H9 (cell line): ENCODE results near the gene SHLD2. TPM values are rescaled to one million over a fixed set of nuclear protein-coding genes. Genes with fewer than 3 reads are reported as not detected.

Experiments used
- DNase-seq: peaks from one replicate; pipeline ENCODE4 v3.0.0-alpha.2; 2017
- H2AFZ ChIP-seq: one replicate; pipeline ENCODE4 v1.6.1; 2013; ENCODE audit warnings: mild to moderate bottlenecking, low read length, control low read depth, moderate library complexity
- H2AK5ac ChIP-seq: 2 replicates; pipeline ENCODE4 v1.6.1; 2013; ENCODE audit warnings: low read length, control low read depth, mixed read lengths; ENCODE audit not compliant: insufficient read length
- H2BK120ac ChIP-seq: one replicate; pipeline ENCODE4 v1.6.1; 2013; ENCODE audit warnings: low read depth, mild to moderate bottlenecking, low read length, control low read depth, inconsistent platforms; ENCODE audit not compliant: poor library complexity, severe bottlenecking
- H2BK12ac ChIP-seq: 2 replicates; pipeline ENCODE4 v1.6.1; 2013; ENCODE audit warnings: low read length, control low read depth, mixed read lengths, low read depth; ENCODE audit not compliant: insufficient read length
- H2BK15ac ChIP-seq: 2 replicates; pipeline ENCODE4 v1.6.1; 2013; ENCODE audit warnings: low read depth, low read length, control low read depth
- H2BK20ac ChIP-seq: one replicate; pipeline ENCODE4 v1.6.1; 2013; ENCODE audit warnings: low read depth, mild to moderate bottlenecking, low read length, control low read depth, inconsistent platforms; ENCODE audit not compliant: poor library complexity, severe bottlenecking
- H2BK5ac ChIP-seq: 2 replicates; pipeline ENCODE4 v1.6.1; 2013; ENCODE audit warnings: low read length, control low read depth, mixed read lengths; ENCODE audit not compliant: insufficient read length
- H3K14ac ChIP-seq: 2 replicates; pipeline ENCODE4 v1.6.1; 2013; ENCODE audit warnings: low read length, control low read depth; ENCODE audit not compliant: insufficient read depth
- H3K18ac ChIP-seq: 2 replicates; pipeline ENCODE4 v1.6.1; 2013; ENCODE audit warnings: low read depth, mild to moderate bottlenecking, mixed read lengths, low read length, control low read depth; ENCODE audit not compliant: insufficient read length
- H3K23ac ChIP-seq: 2 replicates; pipeline ENCODE4 v1.6.1; 2013; ENCODE audit warnings: low read length, control low read depth, mixed read lengths, low read depth; ENCODE audit not compliant: insufficient read length
- H3K23me2 ChIP-seq: 2 replicates; pipeline ENCODE4 v1.6.1; 2013; ENCODE audit warnings: low read depth, mild to moderate bottlenecking, mixed read lengths, low read length, control low read depth; ENCODE audit not compliant: insufficient read length, poor library complexity, severe bottlenecking
- H3K27ac ChIP-seq: 2 replicates; pipeline ENCODE4 v1.5.1; 2013; ENCODE audit warnings: low read length, control low read depth, mixed read lengths, low read depth; ENCODE audit not compliant: insufficient read length
- H3K27me3 ChIP-seq: 2 replicates; pipeline ENCODE4 v1.6.1; 2013; ENCODE audit warnings: low read length, control low read depth, inconsistent platforms; ENCODE audit not compliant: insufficient read depth
- H3K4ac ChIP-seq: 2 replicates; pipeline ENCODE4 v1.6.1; 2013; ENCODE audit warnings: low read depth, mild to moderate bottlenecking, control low read depth, inconsistent platforms, low read length, moderate library complexity
- H3K4me1 ChIP-seq: 2 replicates; pipeline ENCODE4 v1.6.1; 2013; ENCODE audit warnings: low read length, control low read depth, inconsistent platforms; ENCODE audit not compliant: insufficient read depth
- H3K4me2 ChIP-seq: 2 replicates; pipeline ENCODE4 v1.6.1; 2013; ENCODE audit warnings: low read length, control low read depth, mixed read lengths; ENCODE audit not compliant: insufficient read length, insufficient read depth
- H3K56ac ChIP-seq: 2 replicates; pipeline ENCODE4 v1.6.1; 2013; ENCODE audit warnings: low read depth, mild to moderate bottlenecking, mixed read lengths, low read length, control low read depth; ENCODE audit not compliant: insufficient read length
- H3K79me1 ChIP-seq: 2 replicates; pipeline ENCODE4 v1.6.1; 2013; ENCODE audit warnings: low read depth, mild to moderate bottlenecking, moderate library complexity, low read length, control low read depth, inconsistent platforms; ENCODE audit not compliant: insufficient read depth, poor library complexity, severe bottlenecking
- H3K79me2 ChIP-seq: 2 replicates; pipeline ENCODE4 v1.6.1; 2013; ENCODE audit warnings: low read length, control low read depth, inconsistent platforms; ENCODE audit not compliant: insufficient read depth
- H3K9ac ChIP-seq: 2 replicates; pipeline ENCODE4 v1.6.1; 2013; ENCODE audit warnings: low read length, control low read depth, mixed read lengths; ENCODE audit not compliant: insufficient read length; ENCODE audit errors: extremely low read depth
- H3K9me3 ChIP-seq: one replicate; pipeline ENCODE4 v1.6.1; 2013; ENCODE audit warnings: low read depth, low read length, inconsistent platforms; ENCODE audit not compliant: control insufficient read depth
- H3T11ph ChIP-seq: one replicate; pipeline ENCODE4 v1.6.1; 2013; ENCODE audit warnings: mild to moderate bottlenecking, low read length, control low read depth, inconsistent platforms
- H4K20me1 ChIP-seq: one replicate; pipeline ENCODE4 v1.6.1; 2013; ENCODE audit not compliant: control insufficient read depth, insufficient read length, insufficient read depth
- H4K5ac ChIP-seq: 2 replicates; pipeline ENCODE4 v1.6.1; 2013; ENCODE audit warnings: low read depth, mild to moderate bottlenecking, mixed read lengths, low read length, control low read depth; ENCODE audit not compliant: insufficient read length
- H4K8ac ChIP-seq: replicated peaks from 2 replicates; pipeline ENCODE4 v1.6.1; 2013; ENCODE audit warnings: low read length, control low read depth, mixed read lengths, low read depth; ENCODE audit not compliant: insufficient read length
- H4K91ac ChIP-seq: 2 replicates; pipeline ENCODE4 v1.6.1; 2013; ENCODE audit warnings: low read depth, mild to moderate bottlenecking, moderate library complexity, mixed read lengths, low read length, control low read depth; ENCODE audit not compliant: insufficient read length
- H3K27ac Mint-ChIP-seq, 3 experiments: 2 replicates in 2 of 3; 3 replicates in 1 of 3; pipeline ENCODE4 v1.8.0; 2020 to 2021; ENCODE audit warnings: mixed read lengths in 3 of 3, mild to moderate bottlenecking in 1 of 3, moderate library complexity in 1 of 3
- H3K27me3 Mint-ChIP-seq: 2 replicates; pipeline ENCODE4 v1.8.0; 2021; ENCODE audit warnings: low read depth, mild to moderate bottlenecking, moderate library complexity, mixed read lengths
- H3K36me3 Mint-ChIP-seq, 3 experiments: 2 replicates in 2 of 3; 3 replicates in 1 of 3; pipeline ENCODE4 v1.8.0; 2020 to 2021; ENCODE audit warnings: low read depth in 3 of 3, mixed read lengths in 3 of 3; ENCODE audit not compliant: insufficient read depth in 1 of 3
- H3K4me1 Mint-ChIP-seq, 2 experiments: 2 replicates each; pipeline ENCODE4 v1.8.0; 2020; ENCODE audit warnings: mixed read lengths in 2 of 2
- H3K4me3 Mint-ChIP-seq, 2 experiments: 2 replicates in 1 of 2; 3 replicates in 1 of 2; pipeline ENCODE4 v1.8.0; 2020 to 2021; ENCODE audit warnings: mild to moderate bottlenecking in 2 of 2, mixed read lengths in 2 of 2, moderate library complexity in 1 of 2
- H3K9me3 Mint-ChIP-seq, 2 experiments: 2 replicates in 1 of 2; 3 replicates in 1 of 2; pipeline ENCODE4 v1.8.0; 2020; ENCODE audit warnings: mild to moderate bottlenecking in 2 of 2, mixed read lengths in 2 of 2, moderate library complexity in 1 of 2
- WGBS: extraction: QIAGEN DNeasy Blood & Tissue Kit; methylation state at CpG from one replicate; pipeline ENCODE4 v1.1.7; 2013; ENCODE audit warnings: missing lambda C conversion rate, low lambda C conversion rate, mixed read lengths; ENCODE audit not compliant: insufficient read length; ENCODE audit errors: extremely low coverage; 5-methylcytosine and 5-hydroxymethylcytosine counted together
- total RNA-seq: library from RNA; stranded (reverse); gene quantifications from 2 replicates; pipeline ENCODE4 v1.2.1, GENCODE V29; 2021
- TF ChIP-seq, protein P1 (sequence below): fragments of 200-600 bp; sonication (generic); conservative IDR thresholded peaks from 3 replicates; pipeline ENCODE4 v1.8.0; 2021; ENCODE audit warnings: antibody characterized with exemption, mild to moderate bottlenecking

The SHLD2 gene
- total RNA-seq, 1 experiment from 2014 or later: 27.8 TPM

DNA sequence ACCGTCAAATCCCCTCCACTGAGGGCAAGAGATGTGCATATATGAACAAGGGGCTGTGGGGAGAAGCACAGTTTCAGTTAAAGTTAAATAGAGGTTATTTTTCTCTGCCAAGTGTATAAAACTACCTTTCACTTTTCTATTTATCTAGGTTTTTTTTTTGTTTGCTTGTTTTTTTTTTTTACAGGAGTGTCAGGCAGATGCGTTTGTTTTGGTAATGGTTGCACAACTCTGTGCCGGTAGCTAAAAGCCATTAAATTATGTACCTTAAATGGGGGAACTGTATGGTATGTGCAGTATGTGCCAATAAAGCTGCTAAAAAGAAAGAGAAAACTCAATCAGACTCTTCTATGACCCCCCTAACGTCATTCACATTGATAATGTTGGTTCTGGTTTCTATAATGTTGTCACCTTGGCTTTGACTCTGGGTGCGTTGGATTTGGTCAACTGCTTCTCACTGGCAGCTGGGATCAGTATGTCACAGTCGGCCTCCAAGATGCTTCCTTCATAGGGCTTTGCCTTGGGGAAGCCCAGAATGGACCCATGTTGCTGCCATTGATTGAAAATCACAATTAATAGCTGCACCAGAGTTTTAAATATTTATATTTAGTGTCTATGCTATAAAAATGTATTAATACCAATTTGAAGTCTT lies 34.6 kb upstream of the SHLD2 start:
- H3K4ac ChIP-seq: no peak overlapping the region
- no CpG with 5 or more reads among the region's 6 CpGs for WGBS
- H2BK20ac ChIP-seq: no peak overlapping the region
- no peak overlapping the region for H2BK120ac ChIP-seq
- no peaks in the 10 kb centered on the region for H3K4me1 ChIP-seq
- H3K56ac ChIP-seq: no peak overlapping the region
- H3K27ac ChIP-seq: no peak overlapping the region
- H3K18ac ChIP-seq: no peak overlapping the region
- H4K91ac ChIP-seq: no peak overlapping the region
- no peak overlapping the region for H4K5ac ChIP-seq
- no peak overlapping the region for H2AK5ac ChIP-seq
- no peaks in the 10 kb centered on the region for H3K9me3 Mint-ChIP-seq
- no peaks in the 10 kb centered on the region for H3K9me3 ChIP-seq
- no peak overlapping the region for H3K23ac ChIP-seq
- H3K36me3 Mint-ChIP-seq: peaks cover 26 to 74% (median 59%) of the 10 kb centered on the region in 3 experiments
- H3K79me1 ChIP-seq: no peaks in the 10 kb centered on the region
- H2BK15ac ChIP-seq: no peak overlapping the region
- no peak overlapping the region; a peak in 1 of 7 replicates for H3K27ac Mint-ChIP-seq
- no peak for DNase-seq
- H3K14ac ChIP-seq: no peak overlapping the region
- no peaks in the 10 kb centered on the region for H3K79me2 ChIP-seq
- H3K23me2 ChIP-seq: no peaks in the 10 kb centered on the region
- H2BK12ac ChIP-seq: no peak overlapping the region
- TF ChIP-seq, protein P1, sequence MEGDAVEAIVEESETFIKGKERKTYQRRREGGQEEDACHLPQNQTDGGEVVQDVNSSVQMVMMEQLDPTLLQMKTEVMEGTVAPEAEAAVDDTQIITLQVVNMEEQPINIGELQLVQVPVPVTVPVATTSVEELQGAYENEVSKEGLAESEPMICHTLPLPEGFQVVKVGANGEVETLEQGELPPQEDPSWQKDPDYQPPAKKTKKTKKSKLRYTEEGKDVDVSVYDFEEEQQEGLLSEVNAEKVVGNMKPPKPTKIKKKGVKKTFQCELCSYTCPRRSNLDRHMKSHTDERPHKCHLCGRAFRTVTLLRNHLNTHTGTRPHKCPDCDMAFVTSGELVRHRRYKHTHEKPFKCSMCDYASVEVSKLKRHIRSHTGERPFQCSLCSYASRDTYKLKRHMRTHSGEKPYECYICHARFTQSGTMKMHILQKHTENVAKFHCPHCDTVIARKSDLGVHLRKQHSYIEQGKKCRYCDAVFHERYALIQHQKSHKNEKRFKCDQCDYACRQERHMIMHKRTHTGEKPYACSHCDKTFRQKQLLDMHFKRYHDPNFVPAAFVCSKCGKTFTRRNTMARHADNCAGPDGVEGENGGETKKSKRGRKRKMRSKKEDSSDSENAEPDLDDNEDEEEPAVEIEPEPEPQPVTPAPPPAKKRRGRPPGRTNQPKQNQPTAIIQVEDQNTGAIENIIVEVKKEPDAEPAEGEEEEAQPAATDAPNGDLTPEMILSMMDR: no peak
- H3K4me1 Mint-ChIP-seq: no peaks in the 10 kb centered on the region
- H2AFZ ChIP-seq: no peak overlapping the region
- no peak overlapping the region for H4K8ac ChIP-seq
- H3K4me2 ChIP-seq: no peak overlapping the region
- H3K4me3 Mint-ChIP-seq: no peak overlapping the region
- no peaks in the 10 kb centered on the region for H3K27me3 ChIP-seq
- H4K20me1 ChIP-seq: no peaks in the 10 kb centered on the region
- H2BK5ac ChIP-seq: no peak overlapping the region
- H3K27me3 Mint-ChIP-seq: no peaks in the 10 kb centered on the region
- no peak overlapping the region for H3T11ph ChIP-seq
- H3K9ac ChIP-seq: no peak overlapping the region
